NCI-H2227 (cell line): ENCODE results near the gene ZFPM1.
A peak's percentile ranks its signal among the peaks of the same experiment; 100 is the strongest.

Experiments used
- DNase-seq: peaks from one replicate; lab custom pipeline; 2025; ENCODE audit not compliant: unreplicated experiment; lab: John Stamatoyannopoulos, UW

The ZFPM1 gene

GRCh38 chr16:88524973-88525662, 72.0 kb downstream of the ZFPM1 start:
- DNase-seq = no peak

- DNase-seq = no peak
Observed at GRCh38 chr16:88525663-88525990, 72.5 kb downstream of the ZFPM1 start.

- no peak for DNase-seq
Observed at GRCh38 chr16:88526008-88526905, 73.2 kb downstream of the ZFPM1 start.

- no peak for DNase-seq
Observed at GRCh38 chr16:88526906-88527185, 73.8 kb downstream of the ZFPM1 start.

- DNase-seq = peak; percentile 44
Observed at GRCh38 chr16:88527186-88527936, 74.3 kb downstream of the ZFPM1 start.

- DNase-seq = no peak
Observed at GRCh38 chr16:88527937-88528743, 75.1 kb downstream of the ZFPM1 start.

- DNase-seq = no peak
Observed at GRCh38 chr16:88528902-88529318, 75.8 kb downstream of the ZFPM1 start.

- no peak for DNase-seq
Observed at GRCh38 chr16:88529596-88529995, 76.5 kb downstream of the ZFPM1 start.

GRCh38 chr16:88530051-88530857, 77.2 kb downstream of the ZFPM1 start:
- no peak for DNase-seq

GRCh38 chr16:88530858-88531203, 77.8 kb downstream of the ZFPM1 start:
- no peak for DNase-seq

GRCh38 chr16:88531346-88531745, 78.3 kb downstream of the ZFPM1 start:
- no peak for DNase-seq

GRCh38 chr16:88531931-88532433, 78.9 kb downstream of the ZFPM1 start:
- DNase-seq = no peak

GRCh38 chr16:88532434-88533241, 79.6 kb downstream of the ZFPM1 start:
- DNase-seq = no peak

- no peak for DNase-seq
Observed at GRCh38 chr16:88533381-88533917, 80.4 kb downstream of the ZFPM1 start.

- no peak for DNase-seq
Observed at GRCh38 chr16:88533932-88534637, 81.0 kb downstream of the ZFPM1 start.

GRCh38 chr16:88534638-88535190, 81.6 kb downstream of the ZFPM1 start:
- DNase-seq = no peak

- DNase-seq = no peak
Observed at GRCh38 chr16:88535191-88535856, 82.2 kb downstream of the ZFPM1 start.

GRCh38 chr16:88535857-88536222, 82.8 kb downstream of the ZFPM1 start:
- DNase-seq = no peak
